ENCODE measurements around the gene WNT8B.
A peak's percentile ranks its signal among the peaks of the same experiment; 100 is the strongest.

WNT8B gene

GRCh38 chr10:100518761-100519241 is 56.0 kb downstream of the WNT8B start:
- Histone ChIP-seq H3K27ac (no peak overlapping the region), H3K4me3 (peak overlapping the region; percentile 70)
- TF ChIP-seq CTCF (IDR thresholded peaks at IDR 0.05): peak; percentile 65
- DNase-seq (ENCODE audit: low spot score): no peak

- DNase-seq (ENCODE audit: low spot score): no peak
Measured at GRCh38 chr10:100519311-100520051, 56.7 kb downstream of the WNT8B start, which contains the start of gene SEC31B. Gene SEC31B (minus strand): TSS chr10:100519861. CDS start chr10:100516952, 2,909 bp downstream.

DNA sequence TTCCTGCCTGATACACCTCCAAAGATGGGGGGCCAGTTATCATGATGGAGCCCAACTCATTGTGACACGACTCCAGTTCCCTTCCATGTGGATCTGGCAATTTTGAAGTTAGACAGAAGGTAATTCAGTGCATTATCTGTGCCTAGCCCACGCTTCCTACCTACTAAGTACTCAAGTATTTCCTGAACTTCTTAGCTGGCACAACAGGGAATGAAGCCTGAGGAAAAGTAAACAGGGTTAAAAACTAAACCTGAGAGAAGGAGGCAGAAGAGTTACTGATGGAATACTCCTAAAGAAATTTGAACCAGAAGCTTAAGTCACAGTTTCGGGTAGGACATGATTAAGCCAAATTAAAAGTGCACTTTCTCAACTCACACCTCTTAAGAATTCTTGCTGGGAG is 58.0 kb downstream of the WNT8B start:
- H3K27ac ChIP-seq: no peak overlapping the region
- no peak for DNase-seq (ENCODE audit: low spot score)
- no peak for TF ChIP-seq CTCF (IDR thresholded peaks at IDR 0.05)
- H3K4me3 ChIP-seq: no peak overlapping the region

More at GRCh38 chr10:100519311-100520051, 56.7 kb downstream of the WNT8B start, which contains the start of gene SEC31B:
- Histone ChIP-seq H3K4me3 (peak within 1 kb of the TSS; percentile 70), H3K27ac (no peak within 1 kb of the TSS)
- TF ChIP-seq CTCF (IDR thresholded peaks at IDR 0.05): no peak

DNA sequence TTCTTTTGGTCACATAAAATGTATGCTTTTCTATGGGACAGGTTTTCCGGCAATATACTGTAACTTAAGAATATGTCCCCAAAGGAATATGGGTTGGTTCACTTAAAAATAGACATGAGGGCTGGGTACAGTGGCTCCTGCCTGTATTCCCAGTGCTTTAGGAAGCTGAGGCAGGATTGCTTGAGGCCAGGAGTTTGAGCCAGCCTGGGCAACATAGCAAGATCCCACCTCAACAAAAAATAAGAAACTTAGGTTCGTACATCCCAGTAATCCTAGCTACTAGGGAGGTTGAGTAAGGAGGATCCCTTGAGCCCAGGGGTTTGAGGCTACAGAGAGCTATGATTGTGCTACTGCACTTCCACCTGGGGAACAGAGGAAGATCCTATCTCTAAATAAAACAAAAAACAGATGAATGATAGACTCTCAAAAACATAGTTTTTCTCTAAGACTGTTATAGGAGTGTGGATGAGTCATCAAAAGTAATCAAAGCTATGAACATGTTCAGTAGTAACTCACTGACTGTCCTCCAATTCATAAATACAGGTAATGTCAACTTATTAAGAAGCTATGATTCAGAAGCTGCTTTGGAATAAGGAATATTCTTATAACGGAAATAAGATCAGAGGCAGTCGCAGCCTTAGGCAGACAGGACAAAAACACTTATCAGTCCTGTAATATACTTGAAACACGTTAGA is 59.4 kb downstream of the WNT8B start:
- DNase-seq (ENCODE audit: low spot score): no peak
- no peak overlapping the region for H3K27ac ChIP-seq
- TF ChIP-seq CTCF (IDR thresholded peaks at IDR 0.05): no peak
- no peak overlapping the region for H3K4me3 ChIP-seq

GRCh38 chr10:100522945-100523344 is 60.1 kb downstream of the WNT8B start:
- no peak for TF ChIP-seq CTCF (IDR thresholded peaks at IDR 0.05)
- H3K4me3 ChIP-seq: no peak overlapping the region
- H3K27ac ChIP-seq: no peak overlapping the region
- DNase-seq (ENCODE audit: low spot score): no peak

- Histone ChIP-seq H3K27ac (no peak overlapping the region), H3K4me3 (no peak overlapping the region)
- DNase-seq (ENCODE audit: low spot score): no peak
- no peak for TF ChIP-seq CTCF (IDR thresholded peaks at IDR 0.05)
Measured at GRCh38 chr10:100524206-100524605, 61.4 kb downstream of the WNT8B start.
